DMS153 treated with DMSO at 0.1 percent for 48 hours (cell line): ENCODE results near the gene ITGBL1.

Source experiments
- DNase-seq: peaks from one replicate; lab custom pipeline; 2025; ENCODE audit not compliant: unreplicated experiment; lab: John Stamatoyannopoulos, UW

Gene ITGBL1

GRCh38 chr13:101556676-101557123 is 104.2 kb downstream of the ITGBL1 start:
- DNase-seq = no peak

GRCh38 chr13:101565317-101565716 is 112.8 kb downstream of the ITGBL1 start:
- no peak for DNase-seq

DNA sequence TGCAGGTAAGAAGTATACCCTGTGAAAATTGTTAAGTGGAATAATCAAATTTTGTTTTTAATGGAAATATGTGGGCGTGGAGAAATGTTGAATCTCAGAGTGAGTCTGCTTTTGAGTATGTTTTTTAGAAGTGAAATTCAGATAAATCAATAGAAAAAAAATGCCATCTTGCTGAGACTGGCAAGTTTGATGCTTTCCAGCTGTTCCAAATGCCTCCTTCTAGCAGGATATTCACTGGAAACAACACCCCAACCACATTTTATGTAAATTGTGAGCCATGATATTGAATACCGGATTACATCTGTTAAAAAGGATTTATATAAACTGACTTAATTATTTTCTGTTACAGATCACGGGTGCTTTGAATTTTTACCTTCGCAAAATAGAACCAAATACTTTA is 115.4 kb downstream of the ITGBL1 start:
- no peak for DNase-seq

- no peak for DNase-seq
Observed at GRCh38 chr13:101569807-101570206, 117.3 kb downstream of the ITGBL1 start.

DNA sequence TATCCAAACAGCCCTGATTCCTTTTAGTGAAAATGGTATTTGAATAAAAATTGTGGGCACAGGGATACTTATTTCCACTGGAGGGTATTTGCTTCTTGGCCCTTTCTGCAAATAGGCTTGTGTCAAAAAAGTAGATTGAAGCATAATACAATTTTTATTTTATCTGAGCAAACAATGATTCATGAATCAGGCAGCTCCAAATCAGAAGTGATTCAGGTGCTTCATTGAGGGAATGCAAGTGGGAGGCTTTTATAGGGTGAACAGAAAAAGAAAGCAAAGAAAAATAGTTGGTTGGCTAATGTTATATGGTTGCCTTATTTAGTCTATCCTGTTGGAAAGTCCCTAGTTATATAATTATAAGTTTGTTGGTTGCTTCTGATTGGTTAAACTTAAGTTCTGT is 117.9 kb downstream of the ITGBL1 start:
- no peak for DNase-seq

DNA sequence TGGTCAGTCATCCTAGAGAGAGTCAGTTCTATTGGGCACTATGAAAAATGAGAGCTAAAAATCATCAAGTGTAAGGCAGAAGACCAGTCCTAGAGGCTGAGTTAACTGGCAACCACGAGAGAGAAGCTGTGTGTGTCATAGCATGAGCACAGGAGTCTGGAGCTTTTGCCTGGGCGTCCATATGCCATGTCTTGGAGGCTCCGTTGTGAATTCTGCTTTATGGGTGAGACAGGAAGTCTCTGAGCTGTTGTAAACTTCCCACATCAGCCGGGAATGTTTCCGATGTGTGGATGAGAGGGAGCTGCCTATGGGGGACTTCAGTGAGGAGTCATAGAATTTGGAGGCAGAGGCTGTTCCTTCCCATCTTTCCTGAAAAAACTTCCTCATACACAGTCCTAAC is 120.0 kb downstream of the ITGBL1 start:
- no peak for DNase-seq

DNA sequence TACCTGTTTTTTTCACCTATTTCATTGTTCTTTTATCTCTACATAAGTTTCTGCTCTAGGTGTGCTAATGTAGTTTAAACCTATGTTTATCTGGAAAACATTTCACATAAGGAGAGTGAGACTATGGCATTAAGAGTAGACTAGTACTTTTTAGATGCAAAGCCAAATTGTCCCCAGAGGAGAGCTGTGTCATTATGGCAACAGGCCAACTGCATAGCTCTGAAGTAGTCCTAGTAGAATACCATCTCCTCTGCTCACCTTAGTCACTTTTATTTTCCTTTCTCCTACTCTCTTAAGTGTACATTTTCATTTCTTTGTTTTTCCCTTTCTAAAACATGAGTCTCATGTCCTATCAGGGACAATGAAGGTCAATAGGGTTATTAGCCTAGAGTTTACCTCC is 123.1 kb downstream of the ITGBL1 start:
- no peak for DNase-seq

- no peak for DNase-seq
Observed at GRCh38 chr13:101576455-101576854, 124.0 kb downstream of the ITGBL1 start.

- no peak for DNase-seq
Observed at GRCh38 chr13:101576977-101577376, 124.5 kb downstream of the ITGBL1 start.

- DNase-seq = no peak
Observed at GRCh38 chr13:101579281-101579802, 126.9 kb downstream of the ITGBL1 start.

GRCh38 chr13:101584331-101584730 is 131.9 kb downstream of the ITGBL1 start:
- DNase-seq = no peak

DNA sequence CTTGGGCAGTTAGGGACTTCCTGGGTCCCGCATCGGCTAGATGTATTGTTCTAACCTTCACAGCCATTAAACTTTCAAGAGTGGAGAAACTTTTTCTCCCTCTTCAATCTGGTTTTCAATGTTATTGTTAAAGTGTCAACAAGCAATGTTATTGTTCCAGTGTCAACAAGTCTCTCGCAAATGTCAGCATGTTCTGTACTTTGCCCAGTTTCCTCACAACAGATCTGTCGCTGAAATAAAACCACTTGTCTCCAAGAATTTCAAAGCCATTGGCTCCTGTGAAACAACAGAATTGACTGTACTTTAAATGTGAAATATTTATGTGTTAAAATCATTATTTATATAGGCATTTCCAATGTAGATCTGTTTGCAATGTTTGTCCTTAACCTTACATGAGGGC is 138.0 kb downstream of the ITGBL1 start:
- DNase-seq = no peak

GRCh38 chr13:101594936-101595335 is 142.5 kb downstream of the ITGBL1 start:
- DNase-seq = no peak

DNA sequence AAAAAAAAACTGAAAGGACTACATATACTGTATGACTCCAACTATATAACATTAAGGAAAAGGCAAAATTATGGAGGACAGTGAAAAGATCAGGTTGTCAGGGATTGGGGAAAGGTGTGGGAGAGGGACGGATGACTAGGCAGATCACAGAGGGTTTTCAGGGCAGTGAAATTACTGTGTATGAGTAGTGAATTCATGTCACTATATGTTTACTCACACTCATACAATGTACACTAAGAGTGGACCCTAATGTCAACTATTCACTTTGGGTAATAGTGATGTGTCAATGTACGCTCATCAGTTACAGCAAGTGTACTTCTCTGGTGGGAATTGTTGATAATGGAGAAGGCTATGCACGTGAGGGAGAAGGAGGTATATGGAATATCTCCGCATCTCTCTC is 144.3 kb downstream of the ITGBL1 start:
- DNase-seq = no peak

DNA sequence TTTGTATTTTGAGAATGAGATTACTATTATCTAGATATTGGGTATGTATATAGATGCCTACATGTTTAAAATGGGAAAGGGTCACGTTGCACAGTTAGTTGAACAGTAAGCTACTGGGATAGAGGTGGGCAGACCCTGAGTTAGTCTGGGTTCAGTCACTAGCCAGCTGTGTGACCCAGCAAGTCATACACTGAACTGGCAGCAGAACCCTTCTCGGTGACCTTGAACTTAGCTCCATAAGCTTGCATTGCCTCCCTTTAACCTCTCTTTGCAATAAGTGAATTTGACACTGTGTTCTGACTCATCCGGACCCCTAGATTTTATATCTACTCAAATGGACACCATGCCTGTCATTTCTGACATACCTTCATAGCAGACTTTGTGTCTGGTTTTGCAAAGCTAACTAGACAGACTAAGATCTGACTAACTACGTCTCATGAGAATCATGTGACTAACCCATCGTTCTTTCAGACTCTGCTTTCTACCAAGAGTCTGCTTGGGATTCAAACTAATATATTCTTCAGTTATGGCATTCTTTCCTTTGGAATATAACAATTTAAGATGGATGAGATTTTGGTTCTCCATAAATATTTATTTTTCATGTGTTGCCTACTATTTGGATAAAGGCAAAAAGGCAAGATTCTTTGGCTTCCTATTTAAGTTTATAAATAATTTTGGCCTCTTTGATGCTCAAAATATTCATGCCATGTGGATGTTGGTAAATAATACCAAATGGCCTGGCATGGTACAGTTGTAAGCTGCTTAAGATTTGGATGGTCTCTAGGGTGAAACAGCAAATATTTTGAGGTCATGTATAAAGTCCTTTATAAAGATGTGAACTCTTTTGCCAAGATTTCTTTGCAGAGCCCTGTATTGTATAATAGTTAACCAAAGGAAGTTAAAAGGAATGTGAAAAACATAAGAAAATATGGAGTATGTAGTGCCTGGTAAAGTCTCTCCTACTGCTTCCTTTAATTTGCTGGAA is 159.3 kb downstream of the ITGBL1 start:
- no peak for DNase-seq

DNA sequence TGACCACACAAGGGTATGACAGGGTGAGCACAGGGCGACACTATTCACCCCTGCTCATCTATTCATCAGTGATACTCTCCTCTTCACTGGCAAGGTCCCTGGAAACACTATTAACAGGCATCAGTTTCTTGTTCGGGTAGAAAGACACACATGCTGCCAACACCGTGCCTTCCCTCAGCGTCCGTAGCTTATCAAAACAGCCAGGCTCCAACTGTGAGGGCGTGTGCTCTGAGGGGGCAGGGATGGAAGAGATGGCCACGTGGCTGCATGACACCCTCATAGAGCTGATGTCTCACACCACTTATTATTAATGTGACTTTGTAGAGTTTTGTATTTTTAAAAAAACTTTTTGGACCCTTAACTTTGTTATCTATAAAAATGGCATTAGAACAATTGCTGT is 160.3 kb downstream of the ITGBL1 start:
- DNase-seq = no peak

DNA sequence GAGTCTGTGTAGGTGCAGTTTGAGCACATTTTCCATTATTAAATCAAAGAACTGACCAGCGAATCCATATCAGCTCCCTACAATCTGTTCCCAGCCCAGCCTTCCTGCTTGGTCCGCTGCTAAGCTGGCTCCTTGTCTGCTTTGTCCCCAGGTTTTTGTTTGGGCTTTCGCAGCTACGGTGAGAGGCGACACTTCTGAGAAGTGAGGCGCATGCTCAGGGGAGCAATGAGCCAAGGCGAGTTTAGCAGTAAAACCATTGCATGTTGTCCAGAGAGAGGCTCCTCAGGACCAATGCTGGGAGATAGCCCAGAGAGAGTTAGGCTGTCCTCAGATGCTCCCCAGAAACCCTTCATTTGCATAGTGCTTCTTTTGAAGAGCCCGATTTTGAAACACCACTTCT is 162.0 kb downstream of the ITGBL1 start:
- DNase-seq = no peak

DNA sequence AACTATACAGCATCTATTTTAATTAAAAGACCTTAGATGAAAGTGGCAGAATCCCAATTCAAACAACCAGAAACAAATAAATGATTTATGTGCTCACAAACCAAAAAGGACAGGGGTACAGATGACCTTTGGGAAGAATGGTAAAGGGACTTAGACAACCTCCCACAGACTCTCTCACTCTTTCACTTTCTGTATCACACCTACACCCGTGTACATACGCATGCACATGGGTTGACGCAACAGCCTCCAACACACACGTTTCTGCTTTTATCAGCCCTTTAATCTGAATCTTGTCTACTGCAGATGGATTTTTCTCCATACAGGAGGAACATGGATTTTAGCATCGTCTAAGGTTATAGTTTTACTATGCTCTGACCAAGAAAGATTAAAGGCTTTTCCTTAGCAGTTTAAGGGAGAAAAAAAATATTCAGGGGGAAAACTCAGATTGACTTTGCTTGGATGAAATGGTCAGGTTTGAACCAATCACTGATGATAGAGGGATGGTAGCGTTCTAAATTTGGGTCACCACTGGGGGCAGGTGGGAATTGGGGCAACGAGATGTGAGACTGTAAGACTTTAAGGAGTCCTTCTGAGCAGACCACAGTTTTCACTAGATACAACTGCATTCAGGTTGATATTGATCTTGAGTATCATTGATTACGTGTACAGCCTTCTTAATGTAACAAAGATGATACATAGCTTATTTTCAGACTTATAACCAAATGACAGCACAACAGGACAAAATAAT is 166.1 kb downstream of the ITGBL1 start:
- DNase-seq = no peak

DNA sequence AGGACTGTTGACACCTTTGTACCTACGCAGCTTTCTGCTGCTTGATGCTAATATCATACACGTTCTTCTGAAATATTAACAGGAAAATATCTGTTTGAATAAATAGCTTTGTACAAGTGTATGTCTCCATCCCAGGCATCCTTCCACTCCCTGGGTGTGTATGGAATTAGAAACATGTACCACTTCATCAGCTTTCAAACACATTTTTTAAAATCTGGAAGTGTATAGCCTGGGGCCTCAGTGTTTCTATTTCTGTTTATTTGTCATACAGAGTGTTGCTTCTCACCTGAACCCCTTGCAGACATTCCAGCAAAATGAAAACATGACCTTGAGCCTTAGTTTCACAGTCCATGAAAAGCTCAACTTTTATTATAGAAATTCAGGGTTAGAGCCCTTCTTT is 168.6 kb downstream of the ITGBL1 start:
- DNase-seq = no peak

DNA sequence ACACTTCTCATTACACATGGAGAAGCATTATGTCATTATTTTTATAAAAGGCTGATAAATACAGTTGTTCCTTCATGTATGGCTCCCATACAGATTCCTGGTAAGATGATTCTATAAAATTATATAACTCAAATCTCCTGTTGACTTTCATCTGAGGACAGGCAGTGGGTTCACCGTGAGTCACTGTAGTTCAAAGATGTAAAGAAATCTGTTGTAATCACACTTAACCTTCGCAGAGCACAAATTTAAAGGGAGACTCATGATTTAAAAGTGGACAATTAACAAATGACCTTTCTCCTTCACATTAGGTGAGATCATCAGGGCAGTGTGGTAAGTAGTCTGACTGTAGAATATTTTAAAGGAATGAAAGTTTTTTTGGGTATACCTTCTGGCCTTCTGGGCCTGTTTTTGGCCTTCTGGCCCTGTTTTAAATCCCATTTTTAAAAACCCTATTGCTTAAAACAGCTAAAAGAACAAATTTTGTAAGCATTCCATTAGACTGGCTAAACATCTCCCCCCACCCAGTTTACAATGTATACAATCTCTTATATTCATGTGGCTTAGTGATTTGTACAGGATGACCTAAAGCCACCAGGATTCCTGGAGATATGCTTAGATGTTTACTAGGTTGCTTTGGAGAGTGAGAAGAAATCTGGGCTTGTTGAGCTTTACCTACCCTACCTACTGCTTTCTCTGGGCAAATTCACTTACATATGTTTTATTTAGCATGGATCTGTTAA is 171.2 kb downstream of the ITGBL1 start:
- DNase-seq = no peak
